Measurements from ENCODE around the gene ZSWIM6.

DNA sequence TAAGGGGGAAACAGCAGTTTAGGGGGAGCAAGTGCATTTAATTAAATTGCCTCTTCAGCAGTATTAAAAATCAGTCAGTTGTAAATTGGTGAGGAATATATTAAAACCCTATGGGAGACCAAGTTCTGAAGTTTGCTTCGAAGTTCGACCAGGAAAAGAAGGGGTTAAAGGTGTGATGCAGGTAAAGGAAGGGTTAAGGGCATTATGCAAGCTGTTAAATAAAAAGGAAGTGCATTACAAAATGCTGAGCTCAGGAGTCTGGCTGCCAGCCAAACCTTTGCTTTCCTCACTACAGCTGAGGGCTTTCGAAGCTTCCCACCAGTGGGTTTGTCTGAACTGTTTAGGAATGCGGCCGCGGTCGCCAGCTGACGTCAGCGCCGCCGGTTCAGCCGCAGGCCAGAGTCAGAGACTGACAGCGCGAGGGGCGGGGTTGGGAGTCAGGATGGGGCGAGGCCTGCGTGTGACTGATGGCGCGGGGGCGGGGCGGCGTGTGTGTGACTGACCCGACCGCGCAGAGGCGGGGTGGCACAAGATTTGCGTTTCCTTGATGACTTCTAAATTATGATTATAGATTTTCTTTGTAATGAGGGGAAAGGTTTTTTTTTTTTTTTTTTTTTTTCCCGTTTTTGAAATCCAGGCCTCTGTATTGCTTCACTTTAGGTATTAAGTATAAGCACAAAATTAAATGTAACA, 76.6 kb downstream of the ZSWIM6 start:
- TF ChIP-seq, protein P1, sequence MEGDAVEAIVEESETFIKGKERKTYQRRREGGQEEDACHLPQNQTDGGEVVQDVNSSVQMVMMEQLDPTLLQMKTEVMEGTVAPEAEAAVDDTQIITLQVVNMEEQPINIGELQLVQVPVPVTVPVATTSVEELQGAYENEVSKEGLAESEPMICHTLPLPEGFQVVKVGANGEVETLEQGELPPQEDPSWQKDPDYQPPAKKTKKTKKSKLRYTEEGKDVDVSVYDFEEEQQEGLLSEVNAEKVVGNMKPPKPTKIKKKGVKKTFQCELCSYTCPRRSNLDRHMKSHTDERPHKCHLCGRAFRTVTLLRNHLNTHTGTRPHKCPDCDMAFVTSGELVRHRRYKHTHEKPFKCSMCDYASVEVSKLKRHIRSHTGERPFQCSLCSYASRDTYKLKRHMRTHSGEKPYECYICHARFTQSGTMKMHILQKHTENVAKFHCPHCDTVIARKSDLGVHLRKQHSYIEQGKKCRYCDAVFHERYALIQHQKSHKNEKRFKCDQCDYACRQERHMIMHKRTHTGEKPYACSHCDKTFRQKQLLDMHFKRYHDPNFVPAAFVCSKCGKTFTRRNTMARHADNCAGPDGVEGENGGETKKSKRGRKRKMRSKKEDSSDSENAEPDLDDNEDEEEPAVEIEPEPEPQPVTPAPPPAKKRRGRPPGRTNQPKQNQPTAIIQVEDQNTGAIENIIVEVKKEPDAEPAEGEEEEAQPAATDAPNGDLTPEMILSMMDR (IDR thresholded peaks at IDR 0.05) = peak in 2 of 4 donors; percentile 7 to 24
- TF ChIP-seq POLR2A (IDR thresholded peaks at IDR 0.05) = no peak
